HG03571 (cell line): Measurements from ENCODE around the gene HES4.

Source experiments
- ATAC-seq: cut with Tn5 transposase; IDR thresholded peaks from one replicate; pipeline ENCODE4 v1.9.1; 2021; ENCODE audit not compliant: unreplicated experiment

The HES4 gene

GRCh38 chr1:969260-969855 lies 30.5 kb downstream of the HES4 start:
- ATAC-seq, result no peak

GRCh38 chr1:967466-968343 lies 32.2 kb downstream of the HES4 start:
- ATAC-seq, result no peak

GRCh38 chr1:966704-967300 lies 33.1 kb downstream of the HES4 start:
- ATAC-seq, result peak; percentile 52

- ATAC-seq, result peak; percentile 16
These were observed 33.7 kb downstream of the HES4 start, which contains the start of gene PLEKHN1 for GRCh38 chr1:966135-966703. TSS of gene PLEKHN1 (plus strand) at chr1:966482. CDS start at chr1:966532, 50 bp downstream.

GRCh38 chr1:965526-966134 lies 34.3 kb downstream of the HES4 start:
- ATAC-seq, result no peak

GRCh38 chr1:964691-965525 lies 35.0 kb downstream of the HES4 start:
- no peak for ATAC-seq

GRCh38 chr1:963746-964525 lies 36.0 kb downstream of the HES4 start:
- no peak for ATAC-seq

GRCh38 chr1:963301-963651 lies 36.6 kb downstream of the HES4 start:
- ATAC-seq, result no peak

GRCh38 chr1:962381-963300 lies 37.3 kb downstream of the HES4 start:
- ATAC-seq, result no peak

GRCh38 chr1:961132-961669 lies 38.7 kb downstream of the HES4 start:
- ATAC-seq, result no peak

- peak; percentile 46 for ATAC-seq
These were observed 39.4 kb downstream of the HES4 start, which contains the start of gene KLHL17 for GRCh38 chr1:960363-961131. TSS of gene KLHL17 (plus strand) at chr1:960584. CDS start at chr1:960694, 110 bp downstream.

GRCh38 chr1:959731-960362 lies 40.0 kb downstream of the HES4 start:
- no peak for ATAC-seq

- peak; percentile 53 for ATAC-seq
These were observed 40.8 kb downstream of the HES4 start, which contains the start of gene NOC2L for GRCh38 chr1:958823-959730. TSS of gene NOC2L (minus strand) at chr1:959256. CDS start at chr1:959240, 16 bp downstream.

- no peak for ATAC-seq
These were observed 43.3 kb downstream of the HES4 start for GRCh38 chr1:956636-957035.

GRCh38 chr1:955474-955873 lies 44.4 kb downstream of the HES4 start:
- ATAC-seq, result no peak

- no peak for ATAC-seq
These were observed 45.0 kb downstream of the HES4 start for GRCh38 chr1:954927-955326.
